Ectodermal cell (in vitro differentiated cells): ENCODE results near the gene EFNB2.

Source experiments
- H3K27ac ChIP-seq: 2 replicates; pipeline ENCODE4 v1.7.0; 2013; ENCODE audit warnings: mild to moderate bottlenecking, low read depth, low read length; ENCODE audit not compliant: insufficient read depth, poor library complexity, severe bottlenecking
- H3K27me3 ChIP-seq: 2 replicates; pipeline ENCODE4 v1.7.0; 2013; ENCODE audit warnings: mild to moderate bottlenecking, low read length; ENCODE audit not compliant: insufficient read depth, control insufficient read depth, poor library complexity, severe bottlenecking
- H3K36me3 ChIP-seq: one replicate; pipeline ENCODE4 v1.7.0; 2013; ENCODE audit warnings: low read length; ENCODE audit not compliant: control insufficient read depth, insufficient read depth
- H3K4me1 ChIP-seq: one replicate; pipeline ENCODE4 v1.7.0; 2013; ENCODE audit warnings: low read length; ENCODE audit not compliant: control insufficient read depth, insufficient read depth
- H3K4me3 ChIP-seq: 2 replicates; pipeline ENCODE4 v1.7.0; 2013; ENCODE audit warnings: low read depth, low read length, control low read depth; ENCODE audit not compliant: insufficient read depth
- H3K9me3 ChIP-seq: 2 replicates; pipeline ENCODE4 v1.7.0; 2013; ENCODE audit warnings: mild to moderate bottlenecking, low read length, moderate library complexity; ENCODE audit not compliant: control insufficient read depth
- WGBS, 2 experiments: methylation state at CpG; one replicate each; pipeline ENCODE4 v1.1.7; 2013; ENCODE audit warnings: missing lambda C conversion rate in 2 of 2; 5-methylcytosine and 5-hydroxymethylcytosine counted together

The EFNB2 gene

DNA sequence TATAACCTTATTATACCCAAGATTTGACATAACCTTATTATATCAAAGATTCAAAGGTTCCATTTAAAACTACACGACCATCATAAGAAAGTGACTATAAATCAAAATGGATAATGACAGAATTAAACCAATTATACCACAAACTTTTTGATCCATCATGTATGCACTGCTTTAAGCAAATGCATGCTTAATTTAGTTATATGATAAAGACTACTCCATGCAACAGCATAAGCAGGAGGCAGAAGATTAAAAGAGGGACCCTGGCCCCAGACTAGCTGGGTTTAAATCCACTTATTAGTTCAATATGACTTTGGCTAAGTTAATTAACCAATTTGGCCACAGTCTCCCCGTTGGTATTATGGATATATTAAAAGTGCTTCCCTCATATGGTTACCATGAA, 11.4 kb downstream of the EFNB2 start:
- peaks cover 49% of the 10 kb centered on the region for H3K4me1 ChIP-seq
- 89 to 92% methylated on average over 1 to 2 of the region's 2 CpGs for WGBS, 2 experiments
- no peaks in the 10 kb centered on the region for H3K36me3 ChIP-seq
- no peak overlapping the region for H3K4me3 ChIP-seq
- no peaks in the 10 kb centered on the region for H3K27me3 ChIP-seq
- no peaks in the 10 kb centered on the region for H3K9me3 ChIP-seq
- H3K27ac ChIP-seq = no peak overlapping the region

- Histone ChIP-seq H3K4me1 (peaks cover 44% of the 10 kb centered on the region), H3K9me3 (no peaks in the 10 kb centered on the region), H3K36me3 (no peaks in the 10 kb centered on the region), H3K4me3 (no peak overlapping the region), H3K27me3 (no peaks in the 10 kb centered on the region), H3K27ac (no peak overlapping the region)
- WGBS, 2 experiments = 90 to 92% methylated on average over 3 of the region's 3 CpGs
Measured at GRCh38 chr13:106523576-106523975, 11.9 kb downstream of the EFNB2 start.

GRCh38 chr13:106522898-106523525, 12.4 kb downstream of the EFNB2 start:
- Histone ChIP-seq H3K27me3 (no peaks in the 10 kb centered on the region), H3K4me1 (peaks cover 39% of the 10 kb centered on the region), H3K4me3 (no peak overlapping the region), H3K27ac (no peak overlapping the region), H3K36me3 (no peaks in the 10 kb centered on the region), H3K9me3 (no peaks in the 10 kb centered on the region)
- WGBS, 2 experiments = 77 to 88% methylated on average over 7 of the region's 7 CpGs

- Histone ChIP-seq H3K9me3 (no peaks in the 10 kb centered on the region), H3K27ac (no peak overlapping the region), H3K27me3 (no peaks in the 10 kb centered on the region), H3K36me3 (no peaks in the 10 kb centered on the region), H3K4me1 (peaks cover 37% of the 10 kb centered on the region), H3K4me3 (no peak overlapping the region)
- WGBS, 2 experiments = 90 to 94% methylated on average over 5 of the region's 5 CpGs
Measured at GRCh38 chr13:106522112-106522705, 13.3 kb downstream of the EFNB2 start.

DNA sequence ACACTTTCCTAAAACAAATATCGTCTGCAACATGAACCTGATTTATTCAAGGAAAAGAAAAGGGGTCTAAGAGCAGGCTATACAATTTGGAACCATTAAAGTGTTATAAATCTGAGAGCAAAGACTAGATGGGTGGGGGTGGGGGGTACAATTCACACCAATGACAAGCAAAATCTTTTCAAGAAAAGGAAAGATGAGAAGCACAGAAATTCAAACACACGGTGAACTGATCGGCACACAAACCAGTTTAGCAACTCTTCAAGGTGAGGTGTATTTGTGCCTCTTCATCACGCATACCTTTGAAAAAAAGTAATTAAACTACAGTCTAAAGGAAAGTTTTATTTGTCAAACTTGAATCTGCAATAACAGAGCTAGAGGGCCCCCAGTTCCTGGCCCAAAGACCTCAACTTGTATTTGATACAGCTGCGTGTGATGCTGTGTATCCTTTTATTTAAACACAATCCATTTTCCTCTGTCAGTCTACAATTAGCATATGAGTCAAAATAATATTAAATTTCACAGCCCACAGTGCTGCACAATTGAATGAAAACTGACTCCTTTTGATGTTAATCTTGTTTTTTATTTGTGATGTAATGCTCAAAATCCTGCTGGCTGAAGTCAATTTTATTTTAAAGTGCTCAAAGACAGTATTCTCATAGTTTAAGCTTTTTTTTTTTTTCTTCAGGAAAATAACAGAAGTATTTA, 14.2 kb downstream of the EFNB2 start:
- 85 to 87% methylated on average over 3 to 5 of the region's 5 CpGs for WGBS, 2 experiments
- H3K4me3 ChIP-seq = no peak overlapping the region
- peaks cover 35% of the 10 kb centered on the region for H3K4me1 ChIP-seq
- H3K9me3 ChIP-seq = no peaks in the 10 kb centered on the region
- no peaks in the 10 kb centered on the region for H3K27me3 ChIP-seq
- no peak overlapping the region for H3K27ac ChIP-seq
- H3K36me3 ChIP-seq = no peaks in the 10 kb centered on the region

DNA sequence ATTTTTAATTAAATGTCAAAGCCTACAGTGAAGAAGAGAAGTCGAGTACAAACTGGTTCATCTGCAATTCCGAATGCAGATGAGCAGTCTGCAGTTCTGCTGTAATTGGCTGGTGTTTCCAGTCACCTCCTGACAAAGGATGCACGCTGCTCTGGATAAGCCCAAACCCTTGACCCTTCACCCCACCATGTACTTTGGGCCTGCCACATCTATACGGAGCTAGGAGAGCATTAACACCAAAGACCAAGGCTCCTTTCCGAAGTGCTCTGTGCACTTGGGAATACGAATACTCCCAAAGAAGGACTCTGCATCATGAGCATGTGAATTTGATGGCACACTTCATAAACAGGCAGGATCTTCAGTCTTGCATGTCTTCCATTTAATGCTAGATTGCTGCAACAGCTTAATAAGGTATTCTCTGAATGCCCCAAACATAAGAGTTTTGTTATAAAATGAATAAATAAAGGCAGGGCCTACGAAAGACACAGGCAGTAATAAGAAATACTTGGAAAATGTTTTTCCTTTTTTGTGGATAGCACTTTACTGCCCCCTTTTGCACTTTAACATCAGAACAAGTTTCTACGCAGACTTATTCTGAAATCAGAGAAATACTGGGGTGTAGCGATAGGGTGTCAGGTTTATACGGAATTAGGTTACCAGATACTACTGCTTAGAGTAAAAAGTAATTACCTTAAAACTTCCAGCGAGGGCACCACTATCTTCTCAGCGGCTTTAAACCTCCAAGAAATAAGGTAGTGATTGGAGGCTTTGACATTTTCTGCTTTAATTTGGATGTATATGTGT, 15.0 kb downstream of the EFNB2 start:
- 78 to 80% methylated on average over 12 of the region's 12 CpGs for WGBS, 2 experiments
- Histone ChIP-seq H3K4me1 (peaks cover 35% of the 10 kb centered on the region), H3K4me3 (no peak overlapping the region), H3K27me3 (no peaks in the 10 kb centered on the region), H3K36me3 (no peaks in the 10 kb centered on the region), H3K27ac (no peak overlapping the region), H3K9me3 (no peaks in the 10 kb centered on the region)

- H3K9me3 ChIP-seq = no peaks in the 10 kb centered on the region
- 94 to 96% methylated on average over 11 of the region's 11 CpGs for WGBS, 2 experiments
- no peaks in the 10 kb centered on the region for H3K27me3 ChIP-seq
- no peak overlapping the region for H3K27ac ChIP-seq
- H3K4me1 ChIP-seq = peaks cover 45% of the 10 kb centered on the region
- no peaks in the 10 kb centered on the region for H3K36me3 ChIP-seq
- no peak overlapping the region for H3K4me3 ChIP-seq
Measured at GRCh38 chr13:106518512-106518911, 16.9 kb downstream of the EFNB2 start.

DNA sequence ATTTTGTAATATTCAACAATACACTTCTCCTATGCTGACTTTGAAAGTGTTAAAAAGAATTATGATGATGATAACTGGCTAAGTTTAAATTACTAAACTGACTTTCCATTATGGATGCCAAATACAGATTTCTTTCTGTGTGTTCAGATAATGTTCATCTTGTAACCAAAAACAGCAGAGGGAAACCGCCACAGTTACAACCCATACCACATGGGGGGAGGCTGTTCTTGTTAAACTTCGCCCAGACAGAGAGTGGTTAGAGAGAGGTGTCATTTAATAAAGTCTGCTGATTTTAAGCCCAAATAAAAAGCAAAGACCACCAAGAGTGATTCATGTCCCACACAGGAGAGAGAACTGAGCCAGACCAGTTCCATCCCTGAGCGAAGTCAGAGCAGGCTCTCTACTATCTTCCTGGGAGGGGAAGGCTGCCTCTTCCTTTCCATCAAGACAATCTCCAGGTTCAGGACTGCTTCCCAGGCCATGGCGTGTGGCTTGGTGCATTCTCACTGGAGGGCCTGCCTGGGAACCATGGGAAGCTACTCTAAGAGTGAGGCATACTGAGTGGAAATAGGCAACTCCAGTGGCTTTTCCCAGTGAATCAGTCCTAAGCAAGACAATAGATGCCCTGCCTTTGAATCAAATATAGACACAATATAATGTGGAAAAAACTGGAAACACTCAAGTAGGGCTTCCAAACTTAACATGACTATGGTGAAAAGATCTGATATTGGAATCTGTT, 18.2 kb downstream of the EFNB2 start:
- no peaks in the 10 kb centered on the region for H3K36me3 ChIP-seq

GRCh38 chr13:106515635-106516254, 19.7 kb downstream of the EFNB2 start:
- Histone ChIP-seq H3K36me3 (peaks cover 10% of the 10 kb centered on the region), H3K9me3 (no peaks in the 10 kb centered on the region), H3K27ac (no peak overlapping the region), H3K4me3 (no peak overlapping the region), H3K27me3 (no peaks in the 10 kb centered on the region), H3K4me1 (peaks cover 38% of the 10 kb centered on the region)
- WGBS, 2 experiments = 86% methylated on average over 5 of the region's 5 CpGs

More for the DNA sequence above, 18.2 kb downstream of the EFNB2 start:
- no peak overlapping the region for H3K27ac ChIP-seq
- H3K4me3 ChIP-seq = no peak overlapping the region
- H3K4me1 ChIP-seq = peaks cover 46% of the 10 kb centered on the region
- 82 to 86% methylated on average over 3 to 4 of the region's 4 CpGs for WGBS, 2 experiments
- H3K27me3 ChIP-seq = no peaks in the 10 kb centered on the region
- H3K9me3 ChIP-seq = no peaks in the 10 kb centered on the region
